ENCODE data around the gene ANKRD13D.

- TF ChIP-seq CTCF (IDR thresholded peaks at IDR 0.05) (no peak), MAX (IDR thresholded peaks at IDR 0.05; ENCODE audit: low read depth) (no peak)
These were observed 8.7 kb upstream of the ANKRD13D start for GRCh38 chr11:67280341-67280787.

Measured in SK-N-SH (cell line).